ENCODE results near the gene CYBB. TPM values are rescaled to one million over a fixed set of nuclear protein-coding genes. Genes with fewer than 3 reads are reported as not detected.

The CYBB gene
- total RNA-seq, 6 experiments from 2014 or later = not detected

DNA sequence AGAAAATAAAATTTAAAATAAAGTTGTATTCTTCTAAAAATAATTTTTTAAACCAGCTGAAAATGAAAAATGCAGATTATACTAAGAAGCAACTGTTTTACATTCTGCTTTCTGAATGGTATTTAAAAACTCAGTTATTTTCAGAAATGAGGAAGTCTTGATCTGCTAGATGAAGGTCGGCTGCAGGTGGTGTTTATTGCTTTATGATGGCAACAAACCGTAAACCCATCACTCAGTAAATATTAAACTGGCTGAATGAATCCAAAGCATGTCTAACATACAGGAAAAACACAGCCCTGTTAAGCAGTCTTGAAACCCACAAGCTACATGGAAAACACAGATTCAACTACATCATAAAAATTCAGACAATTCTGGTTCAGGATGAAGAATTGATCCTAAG is 38.2 kb downstream of the CYBB start:
- no peak for DNase-seq
- Mint-ChIP-seq H3K27ac (no peak overlapping the region), H3K36me3 (ENCODE audit: low read depth) (no peaks in the 10 kb centered on the region), H3K4me1 (ENCODE audit: low read depth) (no peaks in the 10 kb centered on the region), H3K9me3 (no peaks in the 10 kb centered on the region), H3K4me3 (no peak overlapping the region), H3K27me3 (ENCODE audit: insufficient read depth) (peaks cover 6% of the 10 kb centered on the region; the same call in 1 of the 2 replicates)
- TF ChIP-seq CTCF (IDR thresholded peaks at IDR 0.05) = no peak

DNA sequence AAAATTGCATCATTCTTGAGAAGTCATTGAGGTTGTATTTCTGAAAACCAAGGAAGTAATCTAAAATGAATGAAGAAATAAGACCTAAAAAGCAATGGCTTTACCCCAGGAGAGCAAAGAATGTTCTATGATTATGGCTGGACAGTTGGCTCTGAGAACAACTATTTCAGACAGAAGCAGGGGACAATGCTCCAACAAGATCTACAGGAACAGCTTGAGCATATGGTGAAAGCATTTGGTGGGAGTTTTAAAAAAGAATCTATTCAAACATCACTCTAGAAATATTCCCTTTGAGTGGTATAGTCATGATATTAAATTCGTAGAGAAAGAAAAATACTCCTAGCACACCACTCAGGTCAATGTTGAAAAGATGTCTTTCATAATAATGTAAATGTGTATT is 40.8 kb downstream of the CYBB start:
- DNase-seq = no peak
- peaks cover 10% of the 10 kb centered on the region; the same call in 1 of the 2 replicates for H3K27me3 Mint-ChIP-seq (ENCODE audit: insufficient read depth)
- no peak for TF ChIP-seq CTCF (IDR thresholded peaks at IDR 0.05)
- H3K36me3 Mint-ChIP-seq (ENCODE audit: low read depth) = no peaks in the 10 kb centered on the region
- no peaks in the 10 kb centered on the region for H3K9me3 Mint-ChIP-seq
- no peaks in the 10 kb centered on the region for H3K4me1 Mint-ChIP-seq (ENCODE audit: low read depth)
- H3K27ac Mint-ChIP-seq = no peak overlapping the region
- no peak overlapping the region for H3K4me3 Mint-ChIP-seq

DNA sequence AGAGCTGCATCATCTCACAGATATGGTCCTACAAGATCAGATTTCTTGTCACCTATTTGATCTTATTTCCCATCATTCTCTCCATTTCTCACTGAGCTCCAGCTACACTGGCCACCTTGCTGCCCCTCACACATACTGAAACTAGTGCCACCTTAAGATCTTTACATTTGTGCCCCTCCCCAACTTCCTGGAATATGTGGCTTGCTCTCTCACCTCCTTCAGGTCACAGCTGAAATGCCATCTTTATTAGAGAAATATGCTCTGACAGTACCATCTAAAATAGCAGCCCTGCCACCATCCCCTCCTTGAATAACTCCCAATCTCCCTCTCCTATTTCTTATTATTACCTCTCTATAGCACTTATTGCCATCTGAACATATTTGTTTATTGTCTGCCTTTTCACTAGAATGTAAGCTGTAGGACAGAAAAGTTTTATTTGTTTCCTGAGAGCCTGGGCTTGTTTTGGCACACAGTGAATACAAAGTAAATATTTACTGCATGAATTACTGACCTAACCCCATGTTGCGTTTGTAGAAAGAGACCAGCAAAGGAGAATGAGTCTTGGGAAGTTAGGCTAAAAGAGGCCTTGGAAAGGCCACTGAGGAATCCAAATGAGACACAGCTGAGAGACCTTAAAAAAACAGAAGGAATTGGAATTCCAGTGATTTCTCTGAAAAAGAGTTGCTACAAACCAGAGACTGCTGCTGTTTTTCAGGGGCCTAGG is 44.8 kb downstream of the CYBB start:
- no peak for DNase-seq
- Mint-ChIP-seq H3K9me3 (no peaks in the 10 kb centered on the region), H3K4me1 (ENCODE audit: low read depth) (no peaks in the 10 kb centered on the region), H3K36me3 (ENCODE audit: low read depth) (no peaks in the 10 kb centered on the region), H3K4me3 (no peak overlapping the region), H3K27ac (no peak overlapping the region), H3K27me3 (ENCODE audit: insufficient read depth) (peaks cover 4% of the 10 kb centered on the region; the same call in 1 of the 2 replicates)
- TF ChIP-seq CTCF (IDR thresholded peaks at IDR 0.05) = no peak

DNA sequence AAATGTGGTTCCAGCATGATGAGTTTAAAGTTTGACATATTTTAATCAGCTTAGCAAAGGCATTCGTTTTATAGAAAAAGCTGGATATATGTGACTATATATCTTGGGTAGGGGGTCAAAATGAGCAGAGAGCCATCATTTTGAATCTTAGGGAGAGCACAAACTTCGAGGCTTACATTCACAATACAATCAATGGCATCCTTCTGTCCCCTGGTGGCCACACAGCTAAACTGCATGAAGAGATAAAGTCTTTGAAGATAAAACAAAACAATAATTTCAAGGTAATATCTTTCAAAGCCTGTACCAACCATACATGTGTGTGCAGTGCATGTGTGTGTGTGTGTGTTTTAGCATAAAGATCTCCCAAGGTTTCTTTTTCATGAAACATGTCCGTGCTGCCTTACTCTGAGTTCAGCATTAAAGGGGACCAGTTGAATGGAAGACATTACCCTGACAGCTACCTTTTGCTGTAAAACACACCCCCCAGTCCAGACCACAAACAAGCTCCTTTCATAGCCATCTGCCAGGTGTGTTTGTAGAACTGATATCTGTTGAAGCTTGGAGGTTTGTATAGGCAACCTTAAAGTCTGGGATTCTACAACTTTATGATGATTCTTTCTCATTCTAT is 45.5 kb downstream of the CYBB start:
- no peaks in the 10 kb centered on the region for H3K9me3 Mint-ChIP-seq

GRCh38 chrX:37829721-37830120 is 49.9 kb downstream of the CYBB start:
- Mint-ChIP-seq H3K36me3 (ENCODE audit: low read depth) (no peaks in the 10 kb centered on the region), H3K4me1 (ENCODE audit: low read depth) (no peaks in the 10 kb centered on the region; the same call in 1 of the 2 replicates), H3K4me3 (no peak overlapping the region), H3K27ac (no peak overlapping the region), H3K9me3 (no peaks in the 10 kb centered on the region), H3K27me3 (ENCODE audit: insufficient read depth) (no peaks in the 10 kb centered on the region)
- no peak for TF ChIP-seq CTCF (IDR thresholded peaks at IDR 0.05)
- DNase-seq = no peak

More for the DNA sequence above, 45.5 kb downstream of the CYBB start:
- peak; percentile 84 for TF ChIP-seq CTCF (IDR thresholded peaks at IDR 0.05)
- Mint-ChIP-seq H3K36me3 (ENCODE audit: low read depth) (no peaks in the 10 kb centered on the region), H3K4me1 (ENCODE audit: low read depth) (no peaks in the 10 kb centered on the region; the same call in 1 of the 2 replicates), H3K4me3 (no peak overlapping the region), H3K27ac (no peak overlapping the region), H3K27me3 (ENCODE audit: insufficient read depth) (peaks cover 4% of the 10 kb centered on the region; the same call in 1 of the 2 replicates)
- DNase-seq = peak; percentile 18

Data from HFFc6 (cell line).